ENCODE measurements around the gene TIMM29. TPM values are rescaled to one million over a fixed set of nuclear protein-coding genes. Genes with fewer than 3 reads are reported as not detected.

TIMM29 gene
- total and polyA plus RNA-seq, 9 of the 15 experiments (the other 6 are each of a cell fraction or from before 2014, with no cell fraction given), result 2.4 to 29.4 (median 16.3) TPM

- TF ChIP-seq ZBTB49 (CRISPR knock-in tag; IDR thresholded peaks at IDR 0.05; ENCODE audit: borderline replicate concordance) (no peak), CHD1 (IDR thresholded peaks at IDR 0.05; ENCODE audit: low read length) (no peak), TEAD2 (tag; IDR thresholded peaks at IDR 0.05) (no peak), NEUROD1 (IDR thresholded peaks at IDR 0.05; ENCODE audit: borderline replicate concordance, low read depth, low read length, partially characterized antibody) (no peak), PKNOX1 (IDR thresholded peaks at IDR 0.05) (peak; percentile 24; the same call in 1 of the 2 replicates), TFE3 (CRISPR knock-in tag; IDR thresholded peaks at IDR 0.05) (no peak), CHAMP1 (IDR thresholded peaks at IDR 0.05) (no peak), ZBTB11 (CRISPR knock-in tag; IDR thresholded peaks at IDR 0.05) (0 out of 6 replicates have a peak, but pooled peaks of 1 of the 3 experiments have one; percentile 26), BRCA1 (IDR thresholded peaks at IDR 0.05) (no peak), BRCA1 (CRISPR knock-in tag; IDR thresholded peaks at IDR 0.05) (no peak), NR0B1 (IDR thresholded peaks at IDR 0.05; ENCODE audit: partially characterized antibody) (no peak)
Measured at GRCh38 chr19:10935371-10936059, 6.9 kb downstream of the TIMM29 start (continued).

Data from K562 (cell line).